NCI-H2107 (cell line): ENCODE results near the gene KCNMA1.
"Not testable (repeated sequence)": the region's sequence is repeated elsewhere in the genome, so short reads cannot be mapped to it uniquely, and the experiment has no call there.

Experiments
- DNase-seq: peaks from one replicate; lab custom pipeline; 2025; lab: John Stamatoyannopoulos, UW

Gene KCNMA1

DNA sequence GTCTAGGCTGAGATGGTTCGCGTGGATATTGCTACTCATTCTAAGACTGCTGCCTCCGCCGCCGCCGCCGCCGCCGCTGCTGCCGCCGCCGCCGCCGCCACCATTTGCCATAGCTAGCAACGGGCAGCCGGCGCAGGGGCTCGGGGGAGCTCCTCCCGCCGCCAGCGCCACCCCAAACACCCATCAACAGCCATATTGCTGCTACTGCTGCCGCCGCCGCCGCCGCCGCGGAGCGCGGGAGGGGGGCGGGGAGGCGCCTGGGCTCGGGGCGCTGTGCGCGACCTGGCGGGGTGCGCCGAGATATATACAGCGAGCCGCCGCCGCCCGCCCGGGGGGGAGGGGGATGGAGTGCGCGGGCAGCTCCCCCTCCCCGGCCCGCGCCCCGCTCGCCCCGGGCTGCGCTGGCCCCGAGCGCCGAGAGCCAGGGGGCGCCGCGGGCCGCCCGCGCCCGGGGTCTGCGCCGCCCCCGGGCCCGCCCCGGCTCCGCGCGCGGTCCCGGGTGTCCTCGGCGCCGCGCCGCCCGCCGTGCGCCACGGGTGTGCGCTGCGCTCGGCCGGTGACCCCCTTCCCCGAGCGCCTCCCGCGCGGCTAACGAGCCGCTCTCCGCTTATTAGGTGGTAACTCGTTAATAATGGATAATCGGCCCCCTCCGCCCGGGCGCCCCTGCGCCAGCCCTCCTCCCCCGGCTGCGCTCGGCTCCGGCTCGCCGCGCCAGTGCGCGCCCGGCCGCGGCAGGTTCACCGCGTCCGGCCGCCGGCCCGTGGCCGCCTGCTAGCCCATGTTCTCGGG, at the start of gene KCNMA1:
TSS of gene KCNMA1 (minus strand) at position 277 of the 789 bp plus-strand sequence.
- peak; percentile 37 for DNase-seq

DNA sequence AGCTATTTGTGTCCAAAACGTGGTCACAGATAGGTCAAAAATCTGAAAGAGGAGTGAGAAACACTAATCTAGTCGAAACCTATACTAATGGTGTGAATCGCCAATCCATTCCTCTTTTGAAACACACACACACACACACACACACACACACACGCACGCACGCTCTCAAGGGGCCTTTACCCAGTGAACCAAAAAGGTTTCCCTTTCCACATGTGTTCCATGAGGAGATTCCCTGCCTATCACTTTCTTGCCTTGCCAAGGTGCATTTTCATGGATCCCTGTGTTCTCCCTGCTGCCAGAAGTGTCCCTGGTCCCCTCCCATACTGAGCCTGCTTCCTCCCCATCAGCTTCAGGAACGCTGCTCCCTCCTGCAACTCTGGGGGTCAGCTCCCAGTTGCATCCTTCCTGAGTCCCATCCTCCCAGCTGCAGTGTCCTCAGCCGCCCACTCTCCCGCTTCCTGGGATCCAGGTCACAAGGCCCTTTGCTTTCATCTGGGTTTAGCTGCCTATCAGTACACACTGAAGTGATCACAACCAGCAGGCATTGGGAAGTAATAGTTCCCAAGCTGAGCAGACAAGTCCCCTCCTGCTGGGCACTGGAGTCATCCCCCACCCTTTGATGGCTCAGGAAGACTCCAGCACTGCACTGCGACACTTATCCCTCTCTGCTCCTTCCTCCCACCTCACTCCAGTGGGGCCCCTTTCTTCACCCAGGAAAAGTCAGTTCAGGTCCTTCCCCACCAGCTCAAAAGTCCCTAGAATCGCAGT, 49.2 kb upstream of the KCNMA1 start:
- DNase-seq: no peak

DNA sequence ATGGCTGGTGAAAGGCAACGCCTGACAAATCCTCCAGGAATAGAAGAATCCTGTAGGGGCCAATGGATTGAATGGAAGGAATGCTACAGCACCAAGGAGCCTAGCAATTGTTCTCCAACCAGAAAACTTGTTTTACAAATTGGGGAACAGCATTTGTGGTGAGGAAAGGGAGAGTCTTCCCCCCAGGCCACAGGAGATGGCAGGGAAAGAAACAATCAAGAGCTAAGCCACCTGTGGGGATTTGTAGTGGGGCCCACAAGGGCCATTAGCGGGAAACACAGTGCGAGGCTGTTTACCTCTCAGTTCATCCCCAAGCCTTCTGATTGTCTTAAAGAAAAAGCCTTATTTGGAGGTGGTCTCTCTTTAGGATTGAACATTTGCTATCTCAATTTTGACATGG, 48.5 kb upstream of the KCNMA1 start:
- no peak for DNase-seq

DNA sequence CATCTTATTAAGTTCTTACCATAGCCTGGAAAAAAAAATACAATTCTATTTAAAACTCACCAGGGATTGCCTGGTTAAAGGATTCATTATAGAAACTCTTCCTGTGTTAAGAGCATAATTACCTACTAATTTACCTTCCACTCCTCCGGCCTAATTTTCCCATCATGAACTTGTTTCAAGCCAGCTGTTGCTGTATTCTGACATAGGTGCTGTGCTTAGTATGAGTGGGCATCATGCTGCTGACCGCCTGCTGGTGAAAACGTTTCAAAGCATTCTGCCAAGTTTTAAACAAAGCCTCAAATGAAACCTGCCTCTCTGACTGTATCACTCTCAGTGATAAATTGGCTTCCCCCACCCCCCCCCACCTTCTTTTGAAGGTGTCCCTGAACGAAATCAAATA, 47.8 kb upstream of the KCNMA1 start:
- peak; percentile 8 for DNase-seq

DNA sequence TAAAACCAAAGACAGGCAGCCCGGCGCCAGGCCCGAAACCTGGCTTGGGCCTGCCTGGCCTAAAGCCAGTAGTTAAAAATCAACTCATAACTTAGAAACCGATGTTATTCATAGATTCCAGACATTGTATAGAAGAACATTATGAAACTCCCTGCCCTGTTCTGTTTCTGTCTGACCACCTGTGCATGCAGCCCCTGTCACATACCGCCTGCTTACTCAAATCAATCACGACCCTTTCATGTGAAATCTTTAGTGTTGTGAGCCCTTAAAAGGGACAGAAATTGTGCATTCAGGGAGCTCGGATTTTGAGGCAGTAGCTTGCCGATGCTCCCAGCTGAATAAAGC, 45.5 kb upstream of the KCNMA1 start:
- not testable (repeated sequence) for DNase-seq

DNA sequence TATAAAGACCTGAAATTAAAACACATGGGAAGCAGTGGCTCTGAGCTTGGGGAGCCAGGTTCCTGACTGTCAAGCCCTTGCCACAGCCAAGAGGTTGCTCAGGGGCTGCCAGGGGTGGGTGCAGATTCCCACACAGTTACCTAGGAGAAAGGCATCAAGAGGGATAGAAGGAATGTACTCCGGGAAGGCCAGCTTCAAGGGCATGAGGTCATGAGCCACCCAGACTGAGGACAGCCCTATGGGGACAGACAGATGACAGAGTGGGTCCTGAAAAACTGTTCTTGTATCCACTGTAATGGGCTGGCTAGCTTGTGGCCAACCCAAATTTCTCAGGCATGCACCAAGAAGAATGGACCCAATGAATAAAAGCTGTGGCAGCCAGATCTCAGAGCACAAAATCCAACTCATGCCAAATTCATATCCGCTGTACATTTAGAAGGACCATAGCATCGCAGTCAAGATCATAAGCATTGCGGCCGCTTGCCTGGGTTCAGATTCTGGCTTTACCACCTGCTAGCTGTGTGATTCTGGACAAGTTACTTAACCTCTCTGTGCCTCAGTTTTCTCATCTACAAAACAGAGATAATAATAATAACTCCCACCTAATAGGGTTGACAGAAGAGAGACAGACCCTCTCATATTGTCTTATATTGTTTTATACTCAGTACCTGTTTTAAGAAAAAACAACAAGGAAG, 44.9 kb upstream of the KCNMA1 start:
- no peak for DNase-seq

DNA sequence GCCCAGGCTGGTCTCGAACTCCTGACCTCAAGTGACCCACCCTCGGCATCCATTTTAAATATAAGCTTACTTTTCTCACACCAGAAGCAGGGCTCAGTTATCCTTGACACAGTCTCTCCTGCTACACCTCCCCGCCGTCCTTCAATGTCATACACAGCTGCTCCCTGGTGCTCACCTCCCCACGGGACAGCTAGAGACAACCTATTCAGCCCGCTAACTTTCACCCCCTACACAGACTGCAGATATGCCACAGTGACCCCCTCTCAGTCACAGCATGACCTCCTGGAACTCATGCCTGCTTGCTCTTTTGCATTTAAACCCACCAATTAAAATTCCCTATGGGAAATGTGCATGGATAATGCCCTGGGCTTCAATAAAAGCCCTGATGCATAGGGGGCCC, 44.2 kb upstream of the KCNMA1 start:
- DNase-seq: no peak

DNA sequence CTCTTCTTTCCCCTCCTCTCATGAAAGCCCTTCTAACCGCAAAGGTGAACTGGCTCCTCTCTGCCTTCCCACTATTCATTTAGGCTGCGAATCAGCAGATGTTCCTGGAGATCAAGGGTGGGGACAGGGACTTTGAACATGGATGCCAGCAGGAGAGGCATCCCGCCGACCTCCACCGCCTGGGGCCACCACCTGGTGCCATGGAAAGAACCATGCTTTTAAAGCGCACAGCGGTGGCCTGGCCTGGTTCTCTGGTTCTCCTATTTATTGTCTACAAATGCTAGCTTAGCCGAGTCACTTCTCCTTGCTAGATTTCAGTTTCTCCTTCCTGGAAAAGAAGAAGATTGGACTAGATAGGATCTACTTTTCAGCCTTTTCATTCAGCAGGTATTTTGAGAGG, 43.2 kb upstream of the KCNMA1 start:
- no peak for DNase-seq

DNA sequence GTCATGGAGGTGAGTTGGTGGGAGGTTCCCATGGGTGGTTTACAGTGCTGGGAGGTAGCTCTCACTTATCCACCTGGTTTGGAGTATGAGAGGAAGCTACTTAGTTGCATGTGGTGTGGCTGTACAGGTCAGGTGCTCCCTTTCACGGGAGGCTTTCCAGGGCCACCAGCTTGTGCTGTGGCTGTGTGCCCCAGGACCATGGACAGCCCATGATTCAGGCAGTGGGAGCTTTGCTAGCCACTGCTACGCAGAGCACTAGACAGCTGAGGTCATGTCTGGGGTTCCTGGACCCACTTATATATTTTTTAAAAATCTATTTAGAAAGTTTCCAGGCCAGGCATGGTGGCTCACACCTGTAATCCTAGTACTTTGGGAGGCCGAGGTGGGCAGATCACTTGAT, 42.5 kb upstream of the KCNMA1 start:
- DNase-seq: no peak

DNA sequence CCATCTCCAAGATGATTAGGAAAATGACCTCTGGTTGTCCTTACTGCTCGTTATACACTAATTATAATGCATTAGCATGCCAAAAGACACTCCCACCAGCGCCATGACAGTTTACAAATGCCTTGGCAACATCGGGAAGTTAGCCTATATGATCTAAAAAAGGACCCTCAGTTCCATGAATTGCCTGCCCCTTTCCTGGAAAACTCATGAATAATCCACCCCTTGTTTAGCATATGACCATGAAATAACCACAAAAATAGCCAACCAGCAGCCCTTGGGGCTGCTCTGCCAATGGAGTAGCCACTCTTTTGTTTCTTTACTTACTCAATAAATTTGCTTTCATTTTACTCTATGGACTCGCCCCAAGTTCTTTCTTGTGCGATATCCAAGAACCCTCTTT, 41.6 kb upstream of the KCNMA1 start:
- no peak for DNase-seq

DNA sequence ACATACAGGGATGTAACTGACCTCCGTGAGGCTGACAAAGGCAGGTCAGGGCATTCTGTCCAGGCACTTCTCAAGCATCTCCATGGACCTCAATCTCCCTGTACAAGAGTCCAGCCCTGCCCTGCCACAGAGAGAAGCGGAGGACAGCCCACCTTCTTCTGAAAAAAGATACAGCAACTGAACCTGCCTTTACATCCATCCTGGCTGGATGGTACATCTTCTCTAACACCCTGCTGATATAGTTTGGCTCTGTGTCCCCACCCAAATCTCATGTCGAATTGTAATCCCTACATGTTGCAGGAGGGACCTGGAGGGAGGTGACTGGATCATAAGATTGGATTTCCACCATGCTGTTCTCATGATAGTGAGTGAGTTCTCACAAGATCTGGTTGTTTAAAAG, 40.5 kb upstream of the KCNMA1 start:
- DNase-seq: no peak

DNA sequence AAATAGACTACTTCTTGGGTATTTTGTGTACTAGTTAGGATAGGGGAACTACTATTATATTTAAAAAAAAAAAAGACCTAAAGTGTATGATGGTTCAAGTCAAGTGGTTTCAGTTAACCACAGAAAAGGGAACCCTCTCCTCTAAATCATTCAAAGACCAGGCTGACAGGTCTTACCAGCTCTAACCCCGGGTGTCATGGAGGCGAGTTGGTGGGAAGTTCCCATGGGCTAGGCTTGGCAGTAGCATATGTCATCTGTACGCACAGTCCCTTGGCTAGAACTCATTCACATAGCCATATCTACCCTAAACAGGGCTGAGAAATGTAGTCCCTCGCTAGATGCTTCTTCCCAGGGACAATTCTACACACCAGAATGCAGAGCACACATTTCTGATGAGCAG, 37.7 kb upstream of the KCNMA1 start:
- DNase-seq: no peak

DNA sequence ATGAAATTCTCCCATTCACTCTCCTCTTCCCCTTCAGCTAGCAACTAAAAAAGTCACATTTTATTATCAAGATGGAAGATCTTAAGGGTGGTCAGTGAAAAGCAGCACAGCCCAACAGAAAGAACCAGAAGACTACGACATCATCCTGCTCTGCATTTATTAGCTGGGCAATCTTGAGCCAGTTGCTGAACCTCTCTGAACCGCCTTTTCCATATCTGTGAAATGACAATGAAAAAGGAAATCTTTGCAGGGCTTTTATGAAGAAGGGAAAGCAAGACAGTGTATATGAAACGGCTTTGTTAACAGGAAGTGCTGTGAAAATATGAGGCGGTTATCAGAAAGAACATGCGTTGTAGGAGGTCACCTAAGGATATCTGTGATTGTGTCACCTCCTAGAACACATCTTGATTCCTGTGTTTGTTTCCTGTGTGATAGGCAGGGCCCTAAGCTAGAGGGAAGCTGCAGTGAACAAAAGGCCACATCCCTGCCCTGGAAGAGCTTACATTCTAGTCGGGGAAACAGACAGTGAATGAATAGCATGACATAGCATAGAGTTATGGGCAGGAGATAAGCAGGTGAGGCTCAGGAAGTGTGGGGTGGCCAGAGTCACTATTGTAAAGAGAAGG, 36.0 kb upstream of the KCNMA1 start:
- no peak for DNase-seq

DNA sequence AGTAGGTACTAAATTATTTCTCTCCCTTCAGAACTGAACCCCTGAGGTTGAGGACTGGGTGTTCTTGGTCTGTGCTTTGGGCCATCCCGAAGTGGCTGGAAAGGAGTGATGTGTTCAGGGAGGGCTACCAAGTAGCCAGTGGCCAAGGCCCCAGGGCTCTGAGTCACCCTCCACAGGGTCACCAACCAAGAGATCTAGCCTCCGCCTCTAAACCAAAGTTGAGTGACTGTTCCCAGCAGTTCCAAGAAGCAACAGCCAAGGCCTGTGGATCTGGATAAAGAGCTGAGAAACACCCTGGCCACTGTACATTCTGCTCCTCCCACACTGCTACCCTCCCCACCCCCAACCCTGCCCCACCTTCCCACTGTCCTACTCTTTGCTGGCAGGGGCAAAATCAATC, 35.5 kb upstream of the KCNMA1 start:
- DNase-seq: no peak

DNA sequence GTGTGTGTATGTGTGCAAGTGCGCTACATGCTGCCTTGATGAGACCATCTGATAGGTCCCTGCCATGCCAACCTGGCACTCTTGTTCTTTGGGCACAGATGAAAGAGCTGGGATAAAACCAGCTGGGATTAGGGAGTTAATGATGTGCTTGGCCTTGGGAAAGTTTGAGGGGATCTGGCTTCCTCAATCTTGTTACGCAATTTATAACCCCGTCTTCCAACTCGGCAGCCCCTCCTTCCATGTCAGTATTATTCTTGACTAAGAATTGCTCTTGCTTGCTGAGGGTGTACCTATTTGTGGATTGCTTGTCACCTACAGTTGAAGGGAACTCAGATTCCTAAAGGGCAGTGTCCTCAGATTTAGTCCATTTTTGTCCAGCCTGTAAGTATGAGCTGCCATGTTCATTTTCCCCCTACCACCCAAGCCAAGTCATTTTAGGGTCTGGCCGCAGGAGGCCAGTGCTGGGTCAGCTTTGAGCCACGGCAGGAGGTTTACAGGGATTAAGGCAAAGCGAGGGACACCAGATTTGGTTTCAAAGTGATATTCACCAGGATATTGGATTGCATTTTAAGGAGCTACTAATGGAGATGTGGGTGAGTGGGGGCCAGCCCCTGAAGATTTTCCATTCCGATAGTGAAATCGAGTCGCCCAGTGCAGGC, 34.1 kb upstream of the KCNMA1 start:
- DNase-seq: no peak

DNA sequence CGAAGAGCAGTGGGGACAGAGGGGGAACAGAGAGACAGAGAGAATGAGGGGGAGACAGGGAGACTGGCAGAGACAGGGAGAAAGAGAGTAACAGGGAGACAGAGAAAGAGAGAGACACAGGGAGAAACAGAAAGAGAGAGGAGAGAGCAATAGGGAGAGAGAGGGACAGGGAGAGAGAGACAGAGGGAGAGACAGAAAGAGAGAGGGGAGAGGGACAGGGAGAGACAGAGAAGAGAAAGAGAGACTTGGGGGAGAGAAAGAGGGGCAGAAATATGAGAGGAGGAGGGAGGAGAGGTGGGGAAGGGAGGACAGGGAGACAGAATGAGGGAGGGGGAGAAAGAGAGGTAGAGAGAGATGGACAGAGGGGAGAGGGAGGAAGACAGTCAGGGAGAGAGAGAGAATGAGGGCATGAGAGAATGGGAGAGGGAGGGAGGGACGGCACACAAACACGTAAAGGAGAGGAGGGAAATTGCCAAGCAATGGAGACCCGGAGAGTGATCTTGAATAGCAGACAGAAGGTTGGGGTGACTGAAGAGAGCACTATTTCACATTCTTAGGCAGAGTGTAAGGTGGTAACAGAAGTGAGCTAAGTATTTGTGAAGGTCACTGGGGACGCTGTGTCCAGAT, 33.3 kb upstream of the KCNMA1 start:
- DNase-seq: no peak

DNA sequence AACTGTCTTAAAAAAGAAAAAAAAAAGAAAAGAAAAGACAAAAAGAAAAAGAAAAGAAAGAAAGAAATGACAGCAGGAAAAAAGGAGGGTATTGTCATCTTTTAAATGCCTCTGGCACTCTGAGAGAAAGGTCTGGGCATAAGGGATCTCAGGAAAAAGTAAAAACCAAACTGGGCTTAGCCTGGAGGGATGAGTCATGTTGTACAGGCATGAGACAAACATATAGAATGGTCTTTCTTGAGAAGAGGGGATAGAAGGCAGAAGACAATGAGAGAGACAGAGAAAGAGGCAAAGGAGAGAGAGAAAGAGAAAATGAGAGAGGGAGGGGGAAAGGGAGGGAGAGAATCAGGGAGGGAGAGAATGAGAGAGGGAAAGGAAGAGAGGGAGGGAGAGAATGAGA, 32.3 kb upstream of the KCNMA1 start:
- no peak for DNase-seq

DNA sequence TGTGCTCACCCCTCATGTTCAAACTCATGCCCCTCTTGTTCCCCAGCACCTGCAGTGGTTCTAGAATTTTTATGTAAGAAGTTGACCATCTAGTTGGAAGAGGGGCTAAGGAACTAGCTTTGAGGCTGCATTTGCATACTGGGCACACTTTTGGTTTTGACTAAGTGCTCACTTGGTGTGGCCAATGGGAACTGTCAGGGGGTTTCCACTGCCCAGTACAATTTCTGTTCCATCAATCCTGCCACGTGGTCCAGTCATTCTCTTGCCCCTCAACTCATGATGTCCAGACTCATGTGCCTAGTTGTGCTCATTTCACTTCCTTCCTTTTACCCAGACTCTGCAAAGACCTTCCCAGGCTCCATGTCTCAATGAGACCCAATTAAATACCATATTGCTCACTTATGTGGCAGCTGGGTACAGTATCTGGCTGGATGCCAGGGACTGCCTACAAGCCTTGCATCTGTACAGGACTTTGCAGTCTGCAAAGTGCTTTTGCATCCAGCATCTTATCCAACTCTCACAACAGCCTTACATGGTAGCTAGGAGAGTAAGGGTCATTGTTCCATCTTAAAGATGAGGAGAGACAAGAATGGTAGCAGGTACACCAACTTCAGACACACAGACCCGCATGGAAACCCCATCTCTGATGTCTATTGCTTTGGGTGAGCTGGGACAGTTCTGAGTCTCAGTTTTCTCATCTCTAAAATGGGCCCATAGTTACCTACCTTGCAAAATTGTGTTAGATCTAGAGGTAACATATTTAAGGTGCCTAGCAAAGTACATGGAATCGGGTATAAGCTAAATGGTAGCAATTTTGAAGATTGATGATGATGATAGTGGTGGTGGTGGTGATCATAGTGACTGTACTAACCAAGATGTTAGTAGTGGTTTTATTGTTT, 30.1 kb upstream of the KCNMA1 start:
- no peak for DNase-seq

DNA sequence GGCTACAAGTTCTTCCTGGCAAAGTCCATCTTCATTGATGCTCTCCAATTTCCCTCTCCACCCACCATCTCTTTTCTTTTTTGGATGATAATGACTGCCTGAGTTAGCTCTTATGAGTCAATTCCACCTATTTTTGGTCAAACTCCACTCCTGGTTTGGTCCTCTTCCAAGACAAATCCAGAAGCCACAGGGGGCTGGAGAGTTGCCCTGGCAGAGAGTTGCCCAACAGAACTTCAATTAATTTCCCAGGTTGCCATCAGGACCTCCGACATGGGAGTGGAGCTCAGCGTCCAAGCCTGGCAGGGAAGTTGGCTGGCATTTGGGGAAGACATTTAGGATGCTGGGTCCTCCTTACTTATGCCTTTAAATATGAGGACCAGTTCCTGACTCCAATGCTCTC, 29.2 kb upstream of the KCNMA1 start:
- DNase-seq: no peak

DNA sequence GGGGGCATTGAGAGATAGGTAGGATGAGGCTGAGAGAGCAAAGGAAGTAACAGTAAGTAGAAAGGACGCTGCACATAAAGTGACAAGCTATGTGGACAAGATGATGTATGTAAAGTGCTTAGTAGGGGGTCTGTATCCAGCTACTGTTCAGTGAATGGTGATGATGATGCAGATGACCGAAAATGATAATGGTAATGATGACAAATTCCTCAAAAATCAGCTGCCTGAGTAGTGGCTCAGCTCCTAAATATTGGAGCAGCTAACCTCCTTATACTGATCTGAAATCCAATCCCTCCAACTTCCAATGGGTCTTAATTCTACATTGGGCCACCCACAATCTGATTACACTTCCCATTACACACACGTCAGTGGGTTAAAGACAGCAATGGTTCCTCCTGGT, 27.1 kb upstream of the KCNMA1 start:
- no peak for DNase-seq

DNA sequence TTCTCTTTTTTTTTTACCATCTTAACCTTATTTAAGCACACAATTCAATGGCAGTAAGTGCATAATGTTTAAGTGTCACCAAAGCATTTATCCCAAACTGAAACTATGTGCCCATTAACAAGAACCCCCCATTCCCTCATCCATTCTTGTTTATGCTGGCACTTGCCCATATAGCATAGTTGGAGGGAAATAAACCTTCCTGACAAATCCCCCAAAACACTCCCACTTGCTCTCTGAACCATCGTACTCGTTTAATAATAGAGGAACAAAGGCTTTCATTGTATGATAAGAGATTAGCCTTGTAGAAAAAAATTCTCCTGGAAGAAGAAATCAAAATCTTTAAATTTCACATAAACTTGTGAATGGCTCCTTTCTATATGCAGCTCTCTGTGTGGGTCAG, 26.4 kb upstream of the KCNMA1 start:
- DNase-seq: no peak
